HG03442 (cell line): ENCODE results near the gene DNAH14.
"Not testable (repeated sequence)": the region's sequence is repeated elsewhere in the genome, so short reads cannot be mapped to it uniquely, and the experiment has no call there.

ENCODE experiments used
- ATAC-seq: cut with Tn5 transposase; IDR thresholded peaks from one replicate; pipeline ENCODE4 v1.9.1; 2021; ENCODE audit warnings: mild to moderate bottlenecking, moderate library complexity; ENCODE audit not compliant: unreplicated experiment

DNAH14 gene

DNA sequence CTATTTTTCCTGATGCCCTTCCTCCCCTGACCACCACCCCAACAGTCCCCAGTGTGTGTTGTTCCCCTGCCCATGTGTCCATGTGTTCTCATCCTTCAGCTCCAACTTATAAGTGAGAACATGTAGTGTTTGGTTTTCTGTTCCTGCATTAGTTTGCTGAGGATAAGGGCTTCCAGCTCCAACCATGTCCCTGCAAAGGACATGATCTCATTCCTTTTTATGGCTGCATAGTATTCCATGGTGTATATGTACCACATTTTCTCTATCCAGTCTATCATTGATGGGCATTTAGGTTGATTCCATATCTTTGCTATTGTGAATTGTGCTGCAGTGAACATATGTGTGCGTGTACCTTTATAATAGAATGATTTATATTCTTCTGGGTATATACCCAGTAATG, 303.5 kb downstream of the DNAH14 start:
- not testable (repeated sequence) for ATAC-seq

DNA sequence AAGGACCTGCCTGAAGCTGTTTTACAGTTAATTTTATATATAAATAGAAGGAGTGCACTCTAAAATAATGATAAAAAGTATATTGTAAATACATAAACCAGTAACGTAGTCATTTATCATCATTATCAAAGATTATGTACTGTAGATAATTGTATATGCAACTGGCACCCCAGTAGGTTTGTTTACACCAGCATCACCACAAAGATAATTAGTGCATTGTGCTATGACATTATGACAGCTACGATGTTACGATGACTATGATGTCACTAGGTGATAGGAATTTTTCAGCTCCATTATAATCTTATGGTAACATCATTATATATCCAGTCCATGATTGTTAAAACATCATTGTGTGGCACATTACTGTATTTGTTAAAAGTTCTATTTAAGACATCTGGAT, 313.1 kb downstream of the DNAH14 start:
- ATAC-seq, result no peak

DNA sequence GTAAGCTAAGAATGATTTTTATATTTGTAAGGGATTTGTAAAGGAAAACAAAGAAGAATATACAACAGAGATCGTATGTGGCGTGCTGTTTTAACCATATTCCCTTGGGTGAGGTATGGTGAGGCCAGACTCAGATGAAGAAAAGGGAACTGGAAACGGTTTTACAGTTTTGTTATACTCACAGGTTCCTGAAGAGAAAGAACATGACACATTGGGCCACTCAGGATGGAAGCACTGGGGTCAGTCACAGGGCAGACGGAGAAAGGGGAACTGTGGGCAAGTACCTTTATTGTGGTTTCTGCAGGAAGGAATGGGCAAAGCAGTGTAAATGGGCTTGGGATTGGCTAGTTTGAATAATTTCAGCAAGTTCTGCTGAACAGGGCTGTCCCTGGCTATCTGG, 321.0 kb downstream of the DNAH14 start:
- peak; percentile 97 for ATAC-seq

DNA sequence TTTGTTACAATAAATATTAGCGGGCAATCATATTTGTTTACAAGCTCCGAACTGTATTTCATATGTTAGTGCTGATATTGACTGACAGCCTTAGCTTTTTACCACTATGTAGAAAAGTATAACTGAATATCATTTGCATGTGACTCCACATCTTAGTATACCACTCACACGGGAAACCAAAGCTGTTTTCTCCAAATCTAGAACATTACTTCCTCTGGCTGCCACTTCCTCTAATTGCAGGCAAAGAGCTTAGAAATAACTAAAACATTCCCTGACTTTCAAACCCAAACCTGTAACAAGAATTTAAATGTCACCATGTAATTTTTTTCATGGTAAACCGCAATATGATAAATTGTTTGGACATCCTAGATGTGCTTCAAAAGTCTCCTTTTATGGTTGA, 323.7 kb downstream of the DNAH14 start:
- no peak for ATAC-seq

DNA sequence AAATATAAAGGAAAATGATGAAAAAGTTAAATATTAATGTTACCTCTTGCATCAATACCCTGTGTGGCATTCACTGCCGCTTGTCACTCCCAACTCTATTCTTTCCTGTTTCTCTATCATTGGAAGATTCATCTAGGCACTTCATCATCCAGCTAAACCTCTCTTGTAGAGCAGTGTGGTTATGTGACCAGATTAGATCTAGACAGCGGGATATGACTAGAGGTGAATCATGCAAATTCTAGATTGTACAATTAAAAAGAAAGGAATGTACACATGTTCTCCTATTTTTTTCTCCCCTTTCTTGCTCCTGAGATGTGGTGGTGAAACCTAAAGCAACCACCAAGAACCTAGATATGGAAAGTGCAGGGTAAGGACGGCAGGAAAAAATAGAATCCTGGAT, 324.3 kb downstream of the DNAH14 start:
- ATAC-seq, result no peak

DNA sequence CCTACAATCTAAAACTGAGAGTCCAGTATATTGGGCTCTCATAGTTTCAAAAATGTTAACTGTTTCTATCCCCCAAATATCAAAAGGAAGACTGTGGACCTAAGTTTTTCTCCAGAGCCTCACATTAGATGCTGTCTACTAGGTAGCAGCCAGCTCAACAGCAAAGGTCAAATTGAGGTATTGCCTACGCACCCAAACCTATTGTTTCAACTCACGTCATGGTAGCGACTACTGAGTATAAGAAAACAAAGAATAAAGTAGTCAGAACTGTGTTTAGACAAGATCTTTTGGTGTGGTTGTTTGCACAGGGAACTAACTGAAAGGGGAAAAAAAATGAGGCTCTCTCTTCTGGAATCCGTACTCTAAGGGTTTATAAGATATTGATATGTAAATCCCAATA, 325.2 kb downstream of the DNAH14 start:
- no peak for ATAC-seq

DNA sequence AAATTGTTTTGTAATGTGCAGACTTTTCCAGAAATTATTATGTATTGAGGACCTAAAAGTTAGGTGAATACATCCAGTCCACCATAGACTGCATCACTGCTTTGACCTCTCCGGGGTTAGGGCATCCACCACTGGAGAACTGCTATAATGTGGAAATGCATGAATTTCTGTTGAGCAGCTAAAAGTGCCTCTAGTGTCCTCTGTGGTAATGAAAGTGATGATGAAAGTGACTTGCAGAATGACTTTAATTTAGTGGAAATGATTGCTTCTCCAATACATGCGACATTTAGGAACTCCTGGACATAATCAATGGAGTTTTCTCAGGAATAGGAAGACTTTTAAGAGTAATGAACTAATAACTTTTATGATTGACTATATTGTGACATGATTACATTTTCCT, 327.6 kb downstream of the DNAH14 start:
- no peak for ATAC-seq

DNA sequence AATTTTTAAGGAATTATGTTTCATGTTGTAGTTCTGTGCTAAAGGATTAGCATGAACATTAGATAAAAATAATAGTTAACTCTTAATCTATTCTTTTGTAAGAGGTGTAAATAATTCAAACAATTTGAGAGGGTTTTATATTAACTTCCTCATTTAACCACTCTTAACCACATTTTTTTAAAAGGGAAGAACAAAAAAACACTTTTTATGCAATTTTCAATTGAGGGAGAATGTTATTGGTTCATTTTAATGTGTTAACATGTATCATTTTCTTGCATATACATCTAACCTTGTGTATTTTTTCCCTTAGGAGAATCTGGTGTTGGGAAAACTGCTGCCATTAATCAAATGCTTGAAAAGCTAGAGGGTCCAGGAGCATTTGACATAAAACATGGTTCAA, 329.3 kb downstream of the DNAH14 start:
- no peak for ATAC-seq

DNA sequence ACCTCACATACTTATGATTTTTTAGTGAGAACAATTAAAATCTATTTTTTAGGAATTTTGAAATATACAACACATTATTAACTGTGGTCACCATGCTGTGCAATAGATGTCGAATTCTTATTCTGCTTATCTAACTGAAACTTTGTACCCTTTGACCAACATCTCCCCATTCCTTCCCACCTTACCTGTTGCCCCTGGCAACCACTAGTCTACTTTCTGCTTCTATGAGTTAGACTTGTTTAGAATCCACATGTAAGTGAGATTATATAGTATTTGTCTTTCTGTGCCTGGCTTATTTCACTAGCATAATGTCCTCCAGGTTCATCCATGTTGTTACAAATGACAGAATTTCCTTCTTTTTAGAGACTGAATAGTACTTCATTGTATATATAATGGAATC, 330.1 kb downstream of the DNAH14 start:
- ATAC-seq, result no peak

DNA sequence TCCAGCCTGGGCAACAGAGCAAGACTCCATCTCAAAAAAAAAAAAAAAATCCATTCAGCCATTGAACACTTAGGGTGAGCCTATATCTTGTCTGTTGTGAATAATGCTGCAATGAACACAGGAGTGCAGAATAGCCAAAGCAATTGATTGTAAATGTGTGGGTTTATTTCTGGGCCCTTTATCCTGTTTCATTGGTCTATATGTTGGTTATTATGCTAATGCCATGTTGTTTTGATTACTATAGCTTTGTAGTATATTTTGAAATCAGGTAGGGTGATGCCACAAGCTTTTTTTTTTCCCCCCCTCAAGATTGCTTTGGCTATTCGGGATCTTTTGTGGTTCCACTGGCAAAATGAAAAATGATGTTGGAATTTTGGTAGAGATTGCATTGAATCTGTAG, 330.8 kb downstream of the DNAH14 start:
- no peak for ATAC-seq

DNA sequence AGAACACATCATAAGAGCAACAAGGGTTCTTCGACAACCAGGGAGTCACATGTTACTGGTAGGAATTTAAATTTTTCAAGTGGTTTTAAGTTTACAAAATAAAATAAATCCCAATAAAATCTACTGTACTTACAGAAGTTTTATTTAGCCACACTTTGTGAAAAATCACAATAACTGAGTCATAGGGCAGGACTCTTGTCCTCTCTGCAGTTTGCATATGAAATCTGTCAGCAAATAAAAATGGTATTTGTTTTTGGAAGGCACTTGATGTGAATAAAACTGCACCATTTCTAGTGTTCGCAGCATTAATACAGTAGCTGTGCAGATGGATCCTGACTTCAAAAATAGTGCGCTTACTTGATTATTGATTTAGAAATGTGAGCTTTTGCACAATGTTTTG, 348.0 kb downstream of the DNAH14 start:
- no peak for ATAC-seq

DNA sequence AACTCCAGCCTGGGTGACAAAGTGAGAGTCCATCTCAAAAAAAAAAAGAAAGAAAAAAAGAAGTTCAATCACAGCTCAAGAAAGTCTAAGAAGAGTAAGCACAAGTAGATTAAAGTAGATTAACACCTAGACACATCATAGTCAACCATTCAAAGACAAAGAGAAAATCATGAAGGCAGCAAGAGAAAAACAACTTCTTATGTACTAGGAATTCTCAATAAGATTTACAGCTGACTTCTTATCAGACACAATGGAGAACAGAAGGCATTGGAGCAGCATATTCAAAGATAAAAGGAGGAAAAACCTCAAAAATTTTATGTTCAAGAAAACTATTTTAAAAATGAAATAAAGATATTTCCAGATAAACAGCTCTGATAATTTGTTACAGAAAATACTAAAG, 351.1 kb downstream of the DNAH14 start:
- ATAC-seq, result no peak

DNA sequence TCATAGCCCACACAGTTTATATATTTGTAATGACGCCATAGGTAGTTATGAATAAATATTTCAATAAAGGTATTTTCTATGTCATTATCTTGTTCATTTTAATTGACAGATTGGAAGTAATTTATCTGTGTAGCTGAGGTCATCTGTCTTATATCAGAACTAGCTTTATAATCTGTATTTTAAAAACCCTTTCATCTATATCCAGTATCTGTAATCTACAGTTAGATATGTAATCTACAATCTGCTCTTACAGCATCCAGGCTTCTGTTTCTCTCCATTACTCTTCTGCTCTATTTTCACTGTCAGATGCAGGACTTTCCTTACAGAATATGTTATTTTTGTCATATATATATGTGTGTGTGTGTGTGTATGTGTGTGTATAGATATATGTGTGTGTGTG, 360.8 kb downstream of the DNAH14 start:
- no peak for ATAC-seq

DNA sequence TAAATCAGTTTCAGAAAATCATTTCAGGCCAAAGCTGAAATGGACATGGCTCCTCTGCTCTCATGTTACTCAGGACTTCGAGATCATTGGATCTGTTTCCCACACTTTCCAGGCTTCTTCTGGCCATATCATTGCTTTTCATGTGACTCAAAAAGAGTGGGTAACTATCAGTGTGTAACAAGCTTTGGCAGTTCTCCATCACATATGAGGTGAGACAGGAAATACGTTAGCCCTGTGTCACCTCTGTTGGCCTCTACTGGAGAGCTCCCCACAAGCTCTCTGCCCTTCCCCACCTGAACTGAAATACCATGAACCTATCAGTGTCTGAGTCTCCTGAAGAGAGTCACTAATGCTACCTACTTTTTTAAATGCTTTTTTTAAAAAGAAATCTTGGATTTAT, 370.1 kb downstream of the DNAH14 start:
- no peak for ATAC-seq

DNA sequence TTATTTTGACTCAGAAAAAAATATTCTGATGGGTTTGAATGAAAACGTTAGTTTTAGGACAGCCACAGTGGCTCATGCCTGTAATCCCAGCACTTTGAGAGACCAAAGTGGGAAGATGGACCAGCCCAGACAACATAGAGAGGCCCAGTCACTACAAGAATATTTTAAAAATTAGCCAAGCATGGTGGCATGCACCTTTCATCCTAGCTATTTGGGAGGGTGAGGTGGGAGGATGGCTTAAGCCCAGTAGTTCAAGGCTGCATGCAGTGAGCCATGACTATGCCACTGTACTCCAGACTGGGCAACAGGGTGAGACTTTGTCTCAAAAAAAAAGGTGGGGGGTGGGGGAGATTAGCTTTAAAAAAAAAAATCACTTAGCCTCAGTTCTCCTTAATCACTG, 370.9 kb downstream of the DNAH14 start:
- ATAC-seq, result no peak

DNA sequence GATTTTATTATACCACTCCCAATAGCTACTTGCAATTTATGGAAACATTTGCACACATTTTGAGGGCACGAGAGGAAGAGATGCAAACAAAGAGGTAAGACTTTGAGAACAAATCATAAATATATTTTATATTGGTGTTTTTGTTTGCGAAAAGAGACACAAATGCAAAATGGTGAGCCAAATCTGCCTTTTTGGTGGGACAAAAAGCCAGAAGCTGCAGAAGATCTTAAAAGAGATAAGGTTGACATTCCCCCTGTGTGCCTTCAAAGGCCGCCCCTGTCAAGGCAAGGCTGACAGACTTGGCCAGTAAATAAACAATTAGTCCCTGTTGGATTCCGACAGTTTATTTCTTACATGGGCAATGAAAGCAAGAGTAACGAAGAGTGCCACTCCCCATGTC, 375.5 kb downstream of the DNAH14 start:
- no peak for ATAC-seq

DNA sequence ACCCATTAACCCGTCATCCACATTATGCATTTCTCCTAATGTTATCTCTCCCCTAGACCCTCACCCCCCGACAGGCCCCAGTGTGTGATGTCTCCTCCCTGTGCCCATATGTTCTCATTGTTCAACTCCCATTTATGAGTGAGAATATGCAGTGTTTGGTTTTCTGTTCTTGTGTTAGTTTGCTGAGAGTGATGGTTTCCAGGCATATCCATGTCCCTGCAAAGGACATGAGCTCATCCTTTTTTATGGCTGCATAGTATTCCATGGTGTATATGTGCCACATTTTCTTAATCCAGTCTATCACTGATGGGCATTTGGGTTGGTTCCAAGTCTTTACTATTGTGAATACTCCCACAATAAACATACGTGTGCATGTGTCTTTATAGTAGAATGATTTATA, 381.1 kb downstream of the DNAH14 start:
- not testable (repeated sequence) for ATAC-seq

DNA sequence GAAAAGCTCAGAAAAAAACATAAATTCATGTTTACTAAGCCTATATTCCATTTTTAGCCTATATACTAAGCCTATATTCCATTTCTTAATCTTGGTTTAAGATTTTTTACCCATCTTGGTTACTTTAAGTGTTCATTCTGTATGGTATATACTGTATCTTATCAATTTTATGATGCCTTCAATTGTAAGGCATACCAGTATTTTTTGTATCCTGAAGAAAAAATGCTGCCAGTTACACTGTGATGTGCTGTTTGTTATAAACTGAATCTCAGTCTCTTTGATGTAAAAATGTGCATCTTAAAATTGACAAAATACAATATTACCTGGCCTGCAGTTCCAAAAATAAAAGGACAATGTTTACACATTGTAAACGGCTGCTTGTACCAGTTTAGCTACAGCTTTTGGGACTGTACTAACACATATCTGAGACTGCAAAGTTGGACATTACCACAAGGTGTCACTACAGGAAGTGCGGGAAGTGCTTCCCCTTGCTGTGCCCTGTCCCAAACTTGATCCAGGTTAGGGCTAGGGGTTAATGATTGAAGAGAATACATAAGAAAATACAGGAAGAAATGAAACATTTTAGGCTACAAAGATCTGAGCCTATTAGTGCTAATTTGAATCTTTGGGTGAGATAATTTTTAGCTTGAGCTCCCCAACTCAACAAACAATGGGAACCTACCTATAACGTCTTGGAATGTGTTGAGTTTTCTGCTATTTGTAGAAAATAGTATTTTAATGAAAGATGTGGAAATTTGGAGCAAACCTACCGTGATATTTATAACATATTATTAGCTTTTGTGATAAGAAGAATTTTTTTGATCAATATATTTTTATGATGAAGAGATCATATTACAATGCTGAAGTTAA, 389.5 kb downstream of the DNAH14 start:
- ATAC-seq, result peak; percentile 90

DNA sequence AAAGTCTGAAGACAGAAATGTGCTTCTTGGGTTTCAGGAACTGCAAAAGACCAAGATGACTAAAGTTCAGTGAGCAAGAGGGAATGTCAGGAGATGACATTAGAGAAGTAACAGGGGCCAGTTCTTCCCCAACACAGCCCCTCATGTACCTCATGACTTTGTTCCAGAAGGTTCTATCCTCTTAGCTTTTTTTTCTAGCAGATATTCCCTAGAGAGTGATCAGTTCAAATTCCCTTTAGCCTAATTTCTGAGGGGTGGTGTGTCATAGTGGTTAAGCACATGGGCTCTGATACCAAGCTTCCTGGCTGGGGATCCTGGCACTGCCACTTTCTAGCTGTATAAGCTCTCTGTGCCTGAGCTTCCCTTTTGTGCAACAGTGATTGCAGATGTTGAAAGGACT, 390.4 kb downstream of the DNAH14 start:
- ATAC-seq, result no peak

DNA sequence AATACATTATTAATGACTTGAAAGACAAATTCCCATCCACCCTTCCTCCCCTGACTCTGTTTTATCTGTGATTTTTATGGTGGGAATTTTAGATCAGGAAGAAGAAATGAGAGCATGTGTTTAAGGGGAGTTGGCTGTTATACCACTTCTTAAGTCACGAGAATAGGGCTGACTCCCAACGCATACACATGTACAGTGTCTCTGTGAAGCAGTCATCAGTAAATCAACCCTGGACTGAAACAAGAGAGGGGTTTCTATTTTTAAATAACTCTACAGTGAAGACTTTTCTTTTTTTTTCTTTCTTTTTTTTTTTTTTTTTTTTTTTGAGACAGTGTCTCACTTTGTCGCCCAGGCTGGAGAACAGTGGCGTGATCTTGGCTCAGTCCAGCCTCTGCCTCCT, 392.3 kb downstream of the DNAH14 start:
- no peak for ATAC-seq

DNA sequence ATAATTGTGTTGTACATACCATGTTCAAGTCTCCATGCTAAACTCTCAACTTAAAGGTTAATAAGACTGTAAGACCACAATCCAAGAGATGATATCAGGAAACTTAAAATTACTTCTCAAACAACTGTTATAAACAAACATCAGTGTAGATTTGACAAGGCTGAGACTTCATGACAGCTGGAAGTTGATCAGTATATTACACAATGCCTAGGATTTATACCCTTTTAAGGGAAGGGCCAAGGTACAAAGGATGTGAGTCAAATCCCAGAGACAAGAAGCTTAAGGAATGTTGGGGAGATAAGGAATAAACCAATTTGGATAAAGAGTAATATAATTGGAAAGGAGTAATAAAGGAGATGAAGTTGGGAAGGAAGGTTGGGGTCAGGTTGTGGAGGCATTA, 399.6 kb downstream of the DNAH14 start:
- ATAC-seq, result no peak

DNA sequence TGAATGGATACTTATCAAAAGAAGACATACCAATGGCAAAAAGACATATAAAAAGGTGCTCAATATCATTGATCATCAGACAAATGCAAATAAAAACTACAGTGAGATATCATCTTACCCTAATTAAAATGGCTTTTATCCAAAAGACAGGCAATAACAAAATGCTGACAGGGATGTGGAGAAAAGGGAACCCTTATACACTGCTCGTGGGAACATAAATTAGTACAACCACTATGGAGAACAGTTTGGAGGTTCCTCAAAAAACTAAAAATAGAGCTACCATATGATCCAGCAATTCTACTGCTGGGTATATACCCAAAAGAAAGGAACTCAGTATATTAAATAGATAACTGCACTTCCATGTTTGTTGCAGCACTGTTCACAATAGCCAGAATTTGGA, 400.5 kb downstream of the DNAH14 start:
- not testable (repeated sequence) for ATAC-seq

DNA sequence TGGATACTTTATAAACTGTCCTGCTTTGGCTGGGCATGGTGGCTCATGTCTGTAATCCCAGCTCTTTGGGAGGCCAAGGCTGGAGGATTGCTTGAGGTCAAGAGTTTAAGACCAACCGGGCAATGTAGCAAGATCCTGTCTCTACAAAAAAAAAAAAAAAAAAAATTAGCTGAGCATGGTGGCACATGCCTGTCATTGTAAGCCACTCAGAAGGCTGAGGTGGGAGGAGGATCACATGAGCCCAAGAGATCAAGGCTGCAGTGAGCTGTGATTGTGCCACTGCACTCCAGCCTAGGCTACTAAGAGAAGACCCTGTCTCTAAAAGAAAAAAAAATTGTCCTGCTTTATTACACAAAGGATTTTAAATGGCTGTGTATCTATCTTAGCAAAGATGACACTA, 403.2 kb downstream of the DNAH14 start:
- ATAC-seq, result no peak
